ENCODE results near the gene MAPKAP1.

The MAPKAP1 gene

DNA sequence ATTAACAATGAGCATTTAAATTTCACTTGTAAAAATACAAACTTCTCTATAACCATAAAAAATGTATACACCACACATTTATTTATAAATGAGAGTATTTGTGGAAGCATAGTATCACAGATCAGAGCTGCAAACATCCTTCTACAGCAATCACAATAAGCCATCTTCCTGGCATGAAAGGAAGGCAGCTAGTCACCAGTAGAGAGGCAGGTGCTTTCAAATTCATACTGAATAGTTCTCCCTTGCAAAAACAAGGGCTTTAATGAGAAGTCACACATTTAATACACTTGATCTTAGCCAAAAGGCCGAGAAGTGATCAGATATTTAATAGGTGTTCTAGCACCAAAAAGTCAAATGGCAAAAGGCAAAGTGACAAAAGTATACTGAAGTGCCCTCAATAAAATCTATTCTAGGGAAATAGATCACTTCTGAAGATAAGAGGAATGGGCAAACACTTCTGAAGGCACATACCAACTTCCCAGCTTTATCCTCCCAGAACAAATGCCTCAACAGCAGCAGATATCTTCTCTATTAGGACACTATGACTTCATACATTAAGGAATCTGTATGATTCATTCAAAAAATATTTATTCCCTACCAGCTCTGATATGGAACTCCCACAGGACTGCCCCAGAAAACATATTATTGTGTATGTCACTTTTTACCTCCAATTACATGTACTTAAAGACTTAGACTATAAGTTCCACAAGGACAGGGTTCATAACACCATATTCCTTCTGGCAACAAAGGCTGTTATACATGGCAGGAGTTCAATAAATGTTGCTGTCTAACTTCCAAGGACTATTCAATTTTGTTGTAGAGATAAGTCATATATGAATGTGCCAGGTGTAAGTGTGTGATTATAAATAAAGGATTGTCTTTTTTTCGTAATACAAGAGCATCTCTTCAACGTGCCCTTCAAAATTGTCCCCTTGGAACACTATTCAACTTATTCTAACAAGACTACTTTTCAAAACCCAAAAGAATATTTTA is 31.7 kb downstream of the MAPKAP1 start:
- DNase-seq (ENCODE audit: low read depth): no peak

DNA sequence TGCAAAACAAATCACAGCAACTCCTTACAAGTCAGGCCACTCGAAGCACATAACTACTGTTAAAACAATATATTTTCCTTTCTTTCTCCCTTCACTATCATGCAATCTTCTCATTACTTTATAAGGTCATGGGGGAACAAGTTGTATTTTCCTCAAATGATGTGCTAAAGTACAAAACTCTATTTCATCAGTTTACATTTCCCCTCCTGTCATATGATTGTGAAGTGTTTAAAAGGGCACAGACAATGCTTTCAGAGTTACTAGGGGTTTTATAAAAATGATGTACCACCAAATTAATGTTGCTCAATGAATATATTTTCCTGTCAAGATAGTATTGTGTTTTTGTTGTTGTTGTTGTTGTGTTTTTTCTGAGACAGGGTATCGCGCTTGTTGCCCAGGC is 34.1 kb downstream of the MAPKAP1 start:
- no peak for DNase-seq (ENCODE audit: low read depth)

DNA sequence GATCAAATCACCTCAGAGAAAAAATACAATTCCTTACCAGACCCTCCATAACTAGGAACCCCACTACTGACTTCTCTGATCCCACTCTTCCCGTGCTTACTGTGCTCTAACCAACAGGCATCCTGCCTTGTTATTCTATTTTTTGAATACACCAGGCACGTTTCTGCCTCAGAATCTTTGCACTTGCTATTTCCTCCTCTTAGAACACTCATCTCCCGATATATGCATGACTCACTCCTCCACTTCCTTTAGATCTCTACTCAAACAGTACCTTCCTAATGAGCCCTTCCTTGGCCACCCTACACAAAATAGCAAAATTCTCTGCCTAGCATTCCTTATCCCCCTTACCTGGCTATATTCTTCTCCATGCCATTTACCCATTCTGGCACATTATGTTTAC is 43.9 kb downstream of the MAPKAP1 start:
- no peak for DNase-seq (ENCODE audit: low read depth)

DNA sequence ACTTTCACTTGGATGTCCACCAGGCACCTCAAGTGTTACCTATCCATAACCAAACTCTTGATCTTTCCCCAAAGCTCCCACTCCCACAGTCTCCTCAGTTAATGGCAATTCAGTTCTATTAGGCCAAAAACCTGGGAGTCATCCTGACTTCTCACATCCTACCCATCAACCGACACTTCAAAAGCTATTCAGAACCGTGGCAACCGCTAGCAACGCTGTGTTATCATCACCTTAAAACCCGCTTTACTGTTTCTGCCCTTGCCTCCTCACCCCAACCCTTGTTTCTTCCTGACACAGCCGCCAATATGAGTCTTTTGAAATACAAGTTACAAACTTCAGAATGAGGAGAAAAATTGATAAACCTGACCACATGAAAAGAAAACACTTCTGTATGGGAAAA is 46.5 kb downstream of the MAPKAP1 start:
- DNase-seq (ENCODE audit: low read depth): no peak

DNA sequence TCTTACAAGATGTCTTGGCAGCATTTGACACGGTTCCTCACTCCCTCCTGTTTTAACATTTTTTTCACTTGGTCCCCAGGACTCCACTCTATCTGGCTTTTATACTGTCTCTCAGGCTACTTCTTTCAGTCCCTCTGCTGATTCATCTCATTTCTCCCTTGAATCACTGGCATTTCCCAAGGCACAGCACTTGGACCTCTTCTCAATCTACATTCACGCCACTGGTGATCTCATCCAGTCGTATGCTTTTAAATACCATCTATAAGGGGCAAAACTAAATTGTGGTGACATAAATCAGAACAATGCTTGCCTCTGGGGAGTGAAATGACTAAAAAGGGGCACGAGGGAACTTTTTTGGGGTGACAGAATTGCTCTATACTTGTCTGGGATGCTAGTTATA is 47.1 kb downstream of the MAPKAP1 start:
- DNase-seq (ENCODE audit: low read depth): no peak

DNA sequence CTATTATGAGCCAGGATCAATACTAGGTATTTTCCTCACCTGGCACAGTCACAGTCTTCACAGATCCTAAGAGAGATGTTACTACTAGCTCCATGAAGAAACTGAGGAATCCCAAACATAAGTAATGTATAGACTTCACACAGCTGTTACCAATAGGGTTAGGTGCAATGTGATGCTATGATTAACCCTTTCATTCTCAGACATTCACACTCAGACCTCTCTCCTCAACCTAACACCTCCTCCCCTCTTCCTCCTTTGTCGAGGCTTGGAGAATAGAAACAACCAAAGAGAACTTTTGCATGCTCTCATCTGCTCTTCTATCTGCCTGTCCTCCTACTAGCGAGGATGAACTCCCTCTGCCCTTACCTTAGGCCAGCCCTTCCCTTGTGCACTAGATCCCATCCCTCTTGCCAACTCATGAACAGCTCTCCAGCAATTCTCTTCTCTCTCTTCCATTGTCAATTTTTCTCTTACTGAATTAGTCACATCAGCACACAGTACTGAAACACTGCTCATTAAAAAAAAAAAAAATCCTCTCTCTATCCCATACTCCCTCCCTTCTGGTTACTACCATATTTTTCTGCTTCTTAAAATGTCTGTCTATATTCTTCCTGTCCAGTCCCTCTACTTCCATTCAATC is 47.7 kb downstream of the MAPKAP1 start:
- no peak for DNase-seq (ENCODE audit: low read depth)

DNA sequence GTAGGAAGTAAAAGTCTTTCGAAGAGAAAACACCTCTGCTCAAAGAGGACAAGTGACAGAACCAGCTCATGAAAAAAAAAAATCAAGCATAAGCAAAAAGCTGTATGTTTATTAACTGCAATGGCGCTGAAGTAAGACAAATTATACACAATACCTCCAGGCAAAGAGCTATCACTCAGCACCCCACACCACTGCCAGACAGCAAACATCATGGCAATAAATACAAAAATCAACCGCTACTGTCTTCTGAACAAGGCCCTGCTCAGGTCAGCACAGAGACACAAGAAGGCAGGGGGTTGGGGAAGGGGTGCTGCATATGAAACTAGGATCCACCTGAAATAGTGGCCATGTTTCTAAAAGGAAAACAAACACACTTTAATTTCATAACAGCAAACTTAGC is 50.4 kb downstream of the MAPKAP1 start:
- DNase-seq (ENCODE audit: low read depth): no peak

DNA sequence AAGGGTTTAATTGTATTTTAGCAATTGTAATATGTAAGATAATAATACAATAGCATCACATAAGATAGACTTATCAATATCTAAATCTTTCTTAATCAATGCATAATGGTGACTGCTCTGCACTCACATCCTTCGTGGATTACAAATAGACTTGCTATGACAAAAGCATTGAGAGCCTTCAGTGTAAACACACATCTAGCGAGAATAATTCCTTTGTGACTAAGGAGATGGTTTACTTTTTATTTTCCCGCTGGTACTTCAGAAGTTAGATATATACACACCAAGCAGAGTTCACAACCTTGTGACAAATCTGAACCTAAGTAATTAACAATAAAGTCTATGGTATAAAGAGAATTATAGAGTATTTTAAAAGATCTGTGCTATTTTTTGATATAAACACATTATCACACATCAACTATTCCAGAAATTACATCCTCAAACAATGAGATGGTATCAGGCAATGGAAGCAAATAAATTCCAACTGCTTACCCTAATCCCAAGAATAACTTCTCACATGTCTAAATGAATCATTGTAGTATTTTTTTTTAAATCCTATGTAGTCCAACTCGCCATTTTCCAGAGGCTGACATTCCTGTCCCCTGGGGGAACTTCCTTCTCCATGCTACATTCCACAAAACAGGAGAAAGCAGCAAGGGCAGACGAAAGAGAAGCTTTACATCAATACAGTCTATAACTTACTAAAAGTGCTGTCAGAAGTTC is 51.2 kb downstream of the MAPKAP1 start:
- no peak for DNase-seq (ENCODE audit: low read depth)

DNA sequence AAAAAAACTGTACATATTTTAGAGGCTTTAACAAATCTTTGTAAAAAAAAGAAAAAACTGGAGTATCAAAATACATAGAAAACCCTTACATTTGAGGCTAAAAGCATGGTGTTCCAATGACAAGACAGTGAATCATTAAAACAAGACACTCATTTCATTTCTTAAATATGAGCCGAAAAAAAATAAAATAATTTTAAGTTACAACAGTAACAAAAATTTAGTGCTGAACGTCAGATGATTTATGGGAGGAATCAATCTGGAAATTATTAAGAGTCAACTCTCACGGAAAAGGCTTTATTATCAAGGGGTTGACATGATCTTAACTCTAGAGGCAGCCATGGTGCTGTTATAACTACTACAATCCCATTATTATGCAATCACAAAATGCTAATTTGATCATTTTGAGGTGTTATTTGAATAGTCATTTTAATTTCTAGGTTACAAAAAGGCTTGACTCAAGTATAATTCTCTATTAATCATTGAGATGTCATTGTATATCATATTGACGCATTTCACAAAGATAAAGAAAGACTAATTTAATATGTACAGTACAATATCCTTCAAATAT is 51.9 kb downstream of the MAPKAP1 start:
- no peak for DNase-seq (ENCODE audit: low read depth)

DNA sequence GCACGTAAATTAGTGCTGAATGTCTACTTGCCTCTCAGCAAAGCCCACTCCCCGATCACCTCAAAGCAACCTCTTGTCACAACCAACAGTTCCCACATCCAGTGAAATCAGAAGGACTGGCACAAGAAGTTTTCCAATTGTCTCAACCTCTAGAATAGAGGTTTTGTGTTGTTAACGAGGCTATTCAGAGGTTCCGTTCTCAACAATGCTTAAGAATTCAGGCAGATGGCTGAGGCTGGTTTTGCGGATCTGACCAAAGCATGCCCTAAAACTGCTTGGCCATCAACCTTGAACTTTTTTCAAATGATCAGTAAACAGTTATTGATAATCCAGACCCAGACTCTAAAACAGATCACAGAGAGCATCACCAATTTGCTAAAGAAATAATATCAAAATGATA is 52.9 kb downstream of the MAPKAP1 start:
- no peak for DNase-seq (ENCODE audit: low read depth)

DNA sequence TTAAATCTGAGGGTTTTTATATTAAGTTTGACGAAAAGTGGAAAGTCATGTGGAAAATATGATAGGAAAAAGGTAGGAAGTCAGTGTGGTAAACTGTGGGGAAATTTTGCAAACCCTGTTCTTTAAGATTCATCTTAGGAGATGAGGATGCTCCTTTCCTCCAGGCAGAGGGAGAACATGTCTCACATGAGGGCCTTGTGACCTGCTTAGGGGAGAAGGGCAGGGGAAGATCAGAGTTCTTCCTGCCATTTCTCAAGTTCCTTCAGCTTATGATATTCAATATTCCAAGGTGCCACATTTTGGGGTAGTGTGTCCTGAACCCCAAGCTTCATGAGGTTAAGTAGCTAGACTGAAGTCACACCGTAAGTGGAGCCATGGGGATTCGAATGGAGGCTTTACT is 53.7 kb downstream of the MAPKAP1 start:
- no peak for DNase-seq (ENCODE audit: low read depth)

DNA sequence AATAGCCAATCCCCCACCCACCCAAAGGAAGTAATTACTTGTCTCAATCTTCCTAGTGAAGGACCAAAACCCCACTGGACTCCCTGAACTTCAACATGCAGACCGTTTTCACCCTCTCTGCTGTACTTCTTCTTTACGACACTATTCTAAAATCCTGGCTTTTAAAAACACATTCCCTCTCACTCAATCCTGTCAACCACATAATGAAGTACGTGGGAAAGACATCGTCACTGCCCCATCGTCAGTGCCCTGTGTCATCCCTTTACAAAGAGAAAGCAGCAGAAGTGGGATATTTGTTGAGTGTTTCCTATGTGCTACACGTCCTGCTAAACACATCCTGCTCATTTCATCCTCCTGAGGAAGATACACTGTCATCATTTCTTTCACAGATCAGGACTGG is 54.2 kb downstream of the MAPKAP1 start:
- DNase-seq (ENCODE audit: low read depth): no peak

DNA sequence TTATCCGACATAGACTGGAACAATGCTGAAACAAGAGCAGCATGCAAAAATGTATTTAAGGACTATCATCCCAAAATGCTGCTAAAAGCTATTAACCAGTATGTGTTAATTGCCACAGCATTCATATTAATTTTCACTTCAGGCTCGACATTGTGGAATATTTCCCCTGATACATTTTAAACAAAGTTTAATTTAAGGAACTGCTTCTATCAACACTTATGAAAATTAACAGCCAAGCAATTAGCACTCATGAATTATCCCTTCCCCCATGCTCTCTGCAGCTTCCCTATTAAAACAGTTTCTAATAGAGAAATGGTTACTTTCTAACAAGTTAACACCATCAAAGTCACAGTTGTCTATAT is 54.8 kb downstream of the MAPKAP1 start:
- no peak for DNase-seq (ENCODE audit: low read depth)

DNA sequence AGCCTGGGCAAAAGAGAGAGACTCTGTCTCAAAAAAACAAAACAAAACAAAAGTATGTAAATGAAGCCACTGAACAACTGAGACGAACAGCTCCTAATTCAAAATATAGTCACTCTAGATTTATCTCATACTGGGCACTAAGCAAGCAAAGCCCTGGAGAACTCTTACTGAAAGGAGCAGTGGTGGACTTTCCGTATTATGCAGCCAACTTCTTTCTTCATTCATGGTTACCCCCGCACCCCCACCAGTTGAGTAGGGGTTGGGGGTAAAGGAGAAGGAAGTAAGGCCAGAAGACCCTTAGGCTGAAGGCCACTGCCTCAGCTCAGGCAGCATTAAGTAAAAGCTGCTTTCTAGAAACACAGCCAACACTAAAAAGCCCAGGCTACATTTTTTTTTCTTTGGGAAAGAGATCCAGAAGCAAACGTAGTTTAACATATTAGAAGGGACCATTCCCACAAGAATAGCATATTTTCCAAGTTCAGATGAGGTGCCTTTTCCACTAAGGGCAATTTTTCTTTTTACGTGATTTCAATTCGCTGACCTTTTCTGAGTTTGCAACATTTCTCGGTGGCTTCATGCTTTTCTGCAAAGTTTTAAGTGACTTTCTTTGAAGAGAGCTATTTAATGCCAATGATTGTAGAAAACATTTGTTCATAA is 55.3 kb downstream of the MAPKAP1 start:
- DNase-seq (ENCODE audit: low read depth): no peak

DNA sequence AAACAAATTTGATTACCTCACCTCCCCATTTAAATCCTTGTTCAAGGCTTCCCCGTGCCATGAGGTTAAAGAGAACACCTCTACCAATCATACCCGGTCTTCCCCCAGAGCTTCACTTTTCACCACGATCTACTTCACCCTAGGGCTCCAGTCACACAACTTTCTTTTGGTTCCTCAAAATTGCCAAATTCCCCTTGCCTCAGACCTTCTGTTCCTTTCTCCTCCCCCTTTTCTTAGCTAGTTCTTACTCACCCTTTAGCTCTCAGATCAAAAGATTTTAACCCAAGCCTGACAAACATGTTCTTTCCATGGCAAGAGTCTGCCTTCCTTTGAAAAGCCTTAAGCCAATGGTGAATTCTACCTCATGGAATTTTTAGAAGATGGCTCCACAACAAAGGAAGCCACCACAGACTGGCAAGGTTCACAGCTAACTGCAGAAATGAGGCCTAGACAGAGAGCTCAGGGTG is 56.7 kb downstream of the MAPKAP1 start:
- peak; percentile 36 for DNase-seq (ENCODE audit: low read depth)

DNA sequence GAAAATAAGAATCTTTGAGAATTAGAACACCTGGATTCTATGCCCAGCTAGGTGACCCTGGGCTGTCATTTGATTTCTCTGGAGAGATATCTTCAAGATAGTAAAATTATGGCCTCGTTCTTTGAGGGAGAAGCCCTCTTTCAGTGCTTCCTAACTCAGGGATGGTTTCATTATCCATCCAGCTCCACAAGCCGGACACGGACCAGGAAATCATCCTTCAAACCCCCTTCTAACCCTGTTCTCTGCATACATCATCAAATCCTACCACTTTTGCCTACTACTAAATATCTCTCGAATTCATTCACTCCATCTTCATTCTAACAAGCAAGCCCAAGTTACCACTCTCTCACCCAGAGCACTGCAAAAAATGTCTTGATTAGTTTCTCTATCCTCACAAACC is 57.2 kb downstream of the MAPKAP1 start:
- DNase-seq (ENCODE audit: low read depth): no peak

DNA sequence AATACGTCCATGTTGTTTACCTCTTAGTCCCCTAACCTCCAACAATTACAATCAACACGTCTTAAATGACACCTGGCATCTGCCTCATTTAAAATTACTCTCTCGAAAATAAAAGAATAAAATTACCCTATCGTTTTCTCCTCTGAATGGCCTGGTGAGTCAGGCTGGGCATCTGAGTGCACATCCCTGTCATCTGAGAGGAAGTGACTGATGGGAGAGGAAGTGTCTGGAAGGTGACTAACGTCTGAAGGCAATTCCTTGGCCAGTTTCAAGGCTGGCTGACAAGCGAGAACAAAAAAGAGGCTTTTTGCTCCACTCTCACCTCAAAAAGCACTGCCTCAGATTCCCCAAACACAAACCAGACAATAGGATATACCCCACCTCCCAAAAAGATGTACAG is 57.7 kb downstream of the MAPKAP1 start:
- no peak for DNase-seq (ENCODE audit: low read depth)

DNA sequence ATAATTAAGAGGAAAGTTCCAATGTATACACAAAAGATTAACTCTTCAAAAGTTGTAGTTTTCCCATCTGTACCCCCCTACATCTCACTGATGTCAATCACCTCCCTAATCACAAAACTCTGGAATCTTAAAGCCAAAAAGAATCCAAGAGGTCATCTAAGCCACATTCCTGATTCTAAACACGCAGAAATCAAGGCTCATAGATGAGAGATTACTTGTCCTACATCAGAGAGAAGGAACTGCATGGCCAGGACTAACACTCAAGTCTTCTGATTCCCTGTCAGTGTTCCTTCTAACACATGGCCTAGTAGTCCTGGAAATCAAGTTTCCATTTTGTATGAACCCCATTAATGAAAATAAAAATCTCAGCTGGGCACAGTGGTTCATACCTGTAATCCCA is 58.7 kb downstream of the MAPKAP1 start:
- DNase-seq (ENCODE audit: low read depth): no peak

DNA sequence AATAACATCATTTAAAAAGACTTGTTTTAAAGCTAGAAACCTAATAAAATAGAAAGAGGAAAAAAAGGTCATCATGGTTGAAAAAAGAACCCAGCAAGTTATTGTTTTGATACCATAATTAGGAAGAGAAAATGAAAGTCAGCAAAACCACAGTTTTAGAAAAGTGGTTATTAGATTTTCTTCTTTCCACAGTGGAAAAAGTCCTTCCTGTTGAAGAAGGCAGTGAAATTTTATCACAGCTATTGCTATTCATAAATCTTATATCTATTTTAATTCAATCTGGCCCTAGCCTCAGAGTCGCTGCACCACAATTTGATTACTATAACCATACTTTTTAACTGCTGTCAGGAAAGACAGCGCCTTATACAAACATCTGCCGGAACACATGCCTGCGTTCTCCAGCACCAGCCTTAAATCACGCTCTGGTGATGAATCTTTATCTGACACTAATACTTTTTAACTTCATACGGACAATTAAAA is 60.3 kb downstream of the MAPKAP1 start:
- DNase-seq (ENCODE audit: low read depth): no peak

DNA sequence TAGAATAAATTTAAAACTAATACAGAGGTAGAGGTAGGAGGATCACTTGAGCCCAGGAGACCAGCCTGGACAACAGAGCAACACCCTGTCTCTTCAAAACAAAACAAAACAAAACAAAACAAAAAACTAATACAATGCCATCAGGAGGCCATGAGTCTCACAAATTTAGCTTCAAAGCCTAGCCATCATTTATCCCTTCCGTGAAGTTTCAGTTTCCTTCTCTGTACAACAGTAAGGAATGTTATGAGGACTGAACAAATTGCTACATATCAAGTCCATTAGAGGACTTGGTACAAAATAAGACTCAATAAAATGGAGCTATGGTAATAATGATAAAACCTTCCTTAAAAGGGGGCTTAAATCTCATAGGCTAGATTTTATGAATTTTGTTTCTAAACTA is 60.8 kb downstream of the MAPKAP1 start:
- DNase-seq (ENCODE audit: low read depth): no peak

DNA sequence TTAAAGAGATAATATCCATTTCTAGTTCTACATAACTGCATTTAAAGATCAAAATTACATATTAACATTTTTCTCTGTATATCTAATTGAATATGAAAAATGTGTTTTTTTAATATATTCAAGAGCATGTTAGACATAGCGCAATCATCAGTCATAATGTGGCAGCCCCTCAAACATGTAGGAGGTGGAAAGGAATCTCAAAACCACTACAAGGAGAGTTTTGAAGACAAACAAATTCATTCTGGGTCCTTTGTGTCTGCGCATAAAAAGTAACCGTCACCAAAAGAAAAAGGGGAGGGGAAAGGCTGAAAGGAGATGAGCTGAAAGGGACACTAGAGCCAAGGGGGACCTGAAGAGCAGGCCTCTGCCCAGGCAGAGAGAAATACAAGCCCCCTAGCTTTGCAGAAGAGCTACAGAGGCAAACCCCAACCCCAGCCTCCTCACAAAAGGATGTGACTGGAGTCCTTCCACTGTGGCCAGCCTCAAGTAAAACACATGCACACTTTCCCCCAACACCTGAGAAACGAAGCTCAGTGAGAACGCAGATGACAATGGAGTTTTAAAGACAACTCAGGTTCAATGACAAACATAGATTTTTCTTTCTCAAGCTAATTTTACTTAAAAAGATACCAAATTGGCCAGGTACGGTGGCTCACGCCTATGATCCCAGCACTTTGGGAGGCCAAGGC is 62.0 kb downstream of the MAPKAP1 start:
- no peak for DNase-seq (ENCODE audit: low read depth)
